RWPE1 (cell line): Measurements from ENCODE around the gene TRIM17.

Source experiments
- CTCF ChIA-PET: fragments of 350-600 bp; sonication (Branson Sonifier 250); formaldehyde crosslinking; extraction: SDS; loops from one replicate; lab custom pipeline; 2021; lab: Yijun Ruan, JAX
- POLR2A ChIA-PET: fragments of 400-600 bp; formaldehyde crosslinking; extraction: SDS; loops from one replicate; lab custom pipeline; 2020; ENCODE audit warnings: antibody characterized with exemption; ENCODE audit not compliant: low non-redundant PET; lab: Yijun Ruan, JAX
- DNase-seq: peaks from one replicate; pipeline ENCODE4 v3.0.0; 2012; ENCODE audit warnings: low spot score
- H3K27ac ChIP-seq: fragments of 450-650 bp; 2 replicates; pipeline ENCODE4 v1.5.1; 2017
- TF ChIP-seq, protein P1 (sequence below): fragments of 450-650 bp; conservative IDR thresholded peaks from 2 replicates; pipeline ENCODE4 v1.5.1; 2017; ENCODE audit warnings: low read depth, mild to moderate bottlenecking

TRIM17 gene

DNA sequence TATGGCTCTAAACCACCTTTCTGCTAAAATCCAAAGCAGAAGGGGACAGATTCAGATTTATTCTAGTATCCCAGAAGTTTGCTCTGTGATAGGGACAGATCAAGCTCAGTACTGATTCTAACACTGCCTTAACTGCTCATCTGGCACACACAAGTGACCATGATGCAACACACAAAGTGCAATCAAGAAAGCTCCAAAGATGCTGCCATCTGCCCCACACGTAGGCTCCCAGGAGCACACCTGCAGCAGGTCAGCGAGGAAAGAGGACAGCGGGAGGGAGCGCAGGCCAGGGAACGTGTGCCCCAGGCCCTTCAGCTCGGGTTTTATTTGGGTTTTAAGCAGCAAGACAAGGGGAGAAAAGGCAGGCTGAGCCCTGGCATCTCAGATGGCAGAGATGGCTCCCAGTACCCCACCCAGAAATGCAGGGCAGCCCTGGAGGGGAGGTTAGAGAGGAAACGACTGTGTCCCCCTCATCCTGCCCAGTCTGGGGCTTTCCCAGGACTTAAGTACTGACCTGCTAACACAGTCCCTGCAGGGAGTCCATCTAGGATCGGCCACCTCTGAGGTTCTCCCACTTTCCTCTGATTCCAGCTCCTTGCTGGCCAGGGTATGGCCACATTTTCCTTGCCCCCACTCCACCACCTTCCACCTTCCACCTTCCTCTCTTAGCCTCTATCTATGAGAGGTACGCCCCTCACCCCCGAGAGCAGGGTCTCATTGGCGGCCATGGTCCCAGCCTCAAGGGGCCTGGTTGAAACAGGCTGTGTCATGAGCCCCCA lies 11.3 kb downstream of the TRIM17 start:
- DNase-seq = no peak
- TF ChIP-seq, protein P1, sequence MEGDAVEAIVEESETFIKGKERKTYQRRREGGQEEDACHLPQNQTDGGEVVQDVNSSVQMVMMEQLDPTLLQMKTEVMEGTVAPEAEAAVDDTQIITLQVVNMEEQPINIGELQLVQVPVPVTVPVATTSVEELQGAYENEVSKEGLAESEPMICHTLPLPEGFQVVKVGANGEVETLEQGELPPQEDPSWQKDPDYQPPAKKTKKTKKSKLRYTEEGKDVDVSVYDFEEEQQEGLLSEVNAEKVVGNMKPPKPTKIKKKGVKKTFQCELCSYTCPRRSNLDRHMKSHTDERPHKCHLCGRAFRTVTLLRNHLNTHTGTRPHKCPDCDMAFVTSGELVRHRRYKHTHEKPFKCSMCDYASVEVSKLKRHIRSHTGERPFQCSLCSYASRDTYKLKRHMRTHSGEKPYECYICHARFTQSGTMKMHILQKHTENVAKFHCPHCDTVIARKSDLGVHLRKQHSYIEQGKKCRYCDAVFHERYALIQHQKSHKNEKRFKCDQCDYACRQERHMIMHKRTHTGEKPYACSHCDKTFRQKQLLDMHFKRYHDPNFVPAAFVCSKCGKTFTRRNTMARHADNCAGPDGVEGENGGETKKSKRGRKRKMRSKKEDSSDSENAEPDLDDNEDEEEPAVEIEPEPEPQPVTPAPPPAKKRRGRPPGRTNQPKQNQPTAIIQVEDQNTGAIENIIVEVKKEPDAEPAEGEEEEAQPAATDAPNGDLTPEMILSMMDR = no peak
- ChIA-PET POLR2A (no interaction called here), CTCF (no interaction called here)
- peak overlapping the region; percentile 86 for H3K27ac ChIP-seq

- TF ChIP-seq, protein P1 = no peak
- ChIA-PET CTCF (interaction anchor here (0.6 to 1.1 kb wide), 2 partner anchors 11 to 1780 kb away, joined by 3 read pairs; no protein-coding TSS in a partner anchor), POLR2A (no interaction called here)
- no peak for DNase-seq
- peak overlapping the region; percentile 38; the same call in 1 of the 2 replicates for H3K27ac ChIP-seq
Measured at GRCh38 chr1:228404107-228404720, 12.4 kb downstream of the TRIM17 start.

DNA sequence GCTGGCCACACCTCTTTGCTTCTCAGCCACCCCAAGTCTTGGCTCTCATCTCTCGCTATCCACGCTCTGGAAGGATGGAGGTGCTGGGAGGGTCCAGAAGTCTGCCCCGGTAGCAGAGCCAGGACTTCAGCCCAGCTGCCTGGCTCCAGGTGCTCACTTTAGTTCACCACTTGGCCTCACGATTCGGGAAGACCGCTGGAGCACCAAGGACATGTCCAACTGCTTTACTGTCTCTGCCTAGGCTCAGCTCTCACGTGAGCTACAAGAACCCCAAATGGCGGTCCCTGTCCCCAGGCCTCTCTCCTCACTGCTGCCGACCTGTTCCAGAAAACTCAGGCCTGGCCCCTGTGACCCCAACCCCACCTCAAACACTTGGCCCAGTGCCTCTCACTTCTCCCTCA lies 13.4 kb downstream of the TRIM17 start:
- no peak for DNase-seq
- peak overlapping the region; percentile 38 for H3K27ac ChIP-seq
- POLR2A ChIA-PET = no interaction called here
- CTCF ChIA-PET = no interaction called here
- TF ChIP-seq, protein P1 = no peak

DNA sequence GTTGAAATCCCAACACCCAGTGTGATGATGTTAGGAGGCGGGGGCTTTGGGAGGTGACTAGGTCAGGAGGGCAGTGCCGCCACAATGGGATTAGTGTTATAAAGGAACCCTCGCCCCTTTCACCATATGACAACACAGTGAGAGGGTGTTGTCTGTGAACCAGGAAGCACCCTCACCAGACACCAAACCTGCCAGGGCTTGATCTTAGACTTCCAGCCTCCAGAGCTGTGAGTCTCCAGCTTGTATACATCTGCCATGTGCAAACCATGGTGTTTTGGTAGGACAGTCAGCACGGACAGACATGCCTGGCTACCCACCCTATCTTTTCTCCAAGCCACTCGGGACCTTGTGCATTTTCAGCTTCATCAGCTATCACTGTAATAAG lies 14.0 kb downstream of the TRIM17 start:
- H3K27ac ChIP-seq = peak overlapping the region; percentile 38
- TF ChIP-seq, protein P1 = no peak
- ChIA-PET CTCF (interaction anchor here (0.6 to 0.7 kb wide), 2 partner anchors 27 to 221 kb away, joined by 3 to 4 read pairs; no protein-coding TSS in a partner anchor), POLR2A (no interaction called here)
- no peak for DNase-seq

- peak overlapping the region; percentile 38 for H3K27ac ChIP-seq
- DNase-seq = no peak
- TF ChIP-seq, protein P1 = no peak
- ChIA-PET CTCF (interaction anchor here (0.6 to 0.7 kb wide), 2 partner anchors 26 to 221 kb away, joined by 3 to 4 read pairs; no protein-coding TSS in a partner anchor), POLR2A (no interaction called here)
Measured at GRCh38 chr1:228401782-228402640, 14.7 kb downstream of the TRIM17 start.
